Activated gamma-delta T cell (primary cell): ENCODE measurements around the gene ADARB1.

ENCODE experiments used
- DNase-seq: peaks from one replicate; lab custom pipeline; 2025; lab: John Stamatoyannopoulos, UW

Gene ADARB1

GRCh38 chr21:45204395-45204794 lies 130.0 kb downstream of the ADARB1 start:
- no peak for DNase-seq

GRCh38 chr21:45207839-45208626 lies 133.7 kb downstream of the ADARB1 start:
- no peak for DNase-seq

- DNase-seq, result no peak
These were observed 134.2 kb downstream of the ADARB1 start for GRCh38 chr21:45208627-45208951.

GRCh38 chr21:45209046-45209445 lies 134.7 kb downstream of the ADARB1 start:
- no peak for DNase-seq

DNA sequence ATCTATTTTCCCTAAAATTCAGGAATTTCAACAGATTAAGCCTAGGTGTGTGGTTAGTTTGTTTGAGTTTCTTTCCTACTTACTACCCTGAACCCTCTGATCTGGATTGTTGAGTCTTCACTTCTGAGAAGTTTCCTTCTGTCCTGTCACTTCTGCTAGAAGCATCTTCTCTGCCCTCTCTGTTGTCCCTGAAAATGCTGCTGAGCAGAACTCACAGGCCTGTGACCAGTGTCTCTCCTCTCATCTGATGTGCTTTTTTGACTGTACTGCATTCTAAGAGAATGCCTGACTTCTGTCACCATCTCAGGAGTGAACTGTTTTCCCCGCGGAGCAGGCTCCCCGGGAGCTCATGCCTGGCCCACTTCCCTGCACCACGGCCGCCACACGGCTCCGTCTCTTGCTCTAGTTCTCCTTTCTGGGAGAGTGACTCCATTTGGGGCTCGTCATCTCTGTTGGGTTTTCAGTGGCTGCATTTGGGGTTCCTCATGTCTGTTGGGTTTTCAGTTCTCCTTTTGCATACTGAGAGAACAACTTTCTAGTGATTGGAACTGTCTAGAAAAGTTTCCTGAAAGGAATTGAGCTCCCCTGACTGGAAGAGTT lies 135.4 kb downstream of the ADARB1 start:
- no peak for DNase-seq

GRCh38 chr21:45210461-45210983 lies 136.1 kb downstream of the ADARB1 start:
- DNase-seq, result no peak

GRCh38 chr21:45211661-45212060 lies 137.3 kb downstream of the ADARB1 start:
- DNase-seq, result no peak

GRCh38 chr21:45213392-45213791 lies 139.0 kb downstream of the ADARB1 start:
- DNase-seq, result no peak

- DNase-seq, result no peak
These were observed 140.8 kb downstream of the ADARB1 start for GRCh38 chr21:45215213-45215612.

- no peak for DNase-seq
These were observed 142.6 kb downstream of the ADARB1 start for GRCh38 chr21:45217010-45217409.

GRCh38 chr21:45219517-45219916 lies 145.1 kb downstream of the ADARB1 start:
- no peak for DNase-seq

DNA sequence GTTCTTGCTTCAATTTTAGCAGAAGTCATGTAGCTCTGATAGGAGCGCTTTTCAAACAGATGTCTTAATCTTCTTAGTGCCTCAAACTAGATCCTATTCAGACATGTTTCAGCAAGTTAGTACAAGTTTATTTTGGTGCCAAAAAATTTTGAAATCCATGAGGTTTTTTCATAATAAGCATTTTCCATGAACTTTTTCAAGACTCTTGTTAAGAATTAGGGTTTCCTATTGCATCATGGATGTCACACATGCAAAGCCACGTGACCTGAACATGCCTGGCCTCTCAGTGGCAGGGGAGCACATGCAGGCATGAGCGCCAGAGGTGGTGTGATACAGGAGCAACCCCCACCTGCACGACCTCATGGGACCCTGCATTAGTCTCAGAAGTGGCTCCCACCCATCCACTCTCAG lies 145.7 kb downstream of the ADARB1 start:
- no peak for DNase-seq

DNA sequence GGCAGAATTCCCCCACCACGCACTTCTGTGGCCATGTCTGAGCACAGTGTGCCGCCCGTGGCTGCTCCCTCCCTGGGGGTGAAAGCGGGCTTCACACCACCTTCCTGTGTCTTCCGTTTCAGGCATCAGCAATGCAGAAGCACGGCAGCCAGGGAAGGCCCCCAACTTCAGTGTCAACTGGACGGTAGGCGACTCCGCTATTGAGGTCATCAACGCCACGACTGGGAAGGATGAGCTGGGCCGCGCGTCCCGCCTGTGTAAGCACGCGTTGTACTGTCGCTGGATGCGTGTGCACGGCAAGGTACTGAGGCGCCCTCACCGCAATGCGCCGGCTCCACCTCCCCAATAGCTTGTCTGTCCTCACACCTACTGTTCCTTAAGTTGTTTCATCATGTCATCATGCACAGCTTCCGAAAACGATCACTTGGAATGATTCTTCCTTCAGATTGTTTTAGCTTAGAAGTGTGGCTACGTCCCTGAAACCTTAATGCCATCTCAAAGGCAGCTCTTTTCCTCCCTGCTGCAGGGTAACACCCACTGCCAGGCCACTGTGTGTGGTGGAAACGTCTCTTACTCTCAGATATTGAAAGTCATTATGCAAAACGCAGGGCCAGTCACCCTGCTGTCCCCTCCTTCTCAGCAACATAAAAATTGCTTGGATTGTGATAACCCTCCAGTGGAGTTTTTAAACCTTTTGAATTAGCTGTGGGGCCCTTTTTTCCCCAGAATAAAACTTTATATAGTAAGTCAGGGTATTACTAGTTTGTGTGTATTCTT lies 146.5 kb downstream of the ADARB1 start:
- DNase-seq, result no peak

DNA sequence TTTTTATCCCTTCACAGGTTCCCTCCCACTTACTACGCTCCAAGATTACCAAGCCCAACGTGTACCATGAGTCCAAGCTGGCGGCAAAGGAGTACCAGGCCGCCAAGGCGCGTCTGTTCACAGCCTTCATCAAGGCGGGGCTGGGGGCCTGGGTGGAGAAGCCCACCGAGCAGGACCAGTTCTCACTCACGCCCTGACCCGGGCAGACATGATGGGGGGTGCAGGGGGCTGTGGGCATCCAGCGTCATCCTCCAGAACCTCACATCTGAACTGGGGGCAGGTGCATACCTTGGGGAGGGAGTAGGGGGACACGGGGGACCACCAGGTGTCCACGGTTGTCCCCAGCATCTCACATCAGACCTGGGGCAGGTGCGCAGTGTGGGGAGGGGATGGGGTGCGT lies 147.6 kb downstream of the ADARB1 start:
- DNase-seq, result no peak

DNA sequence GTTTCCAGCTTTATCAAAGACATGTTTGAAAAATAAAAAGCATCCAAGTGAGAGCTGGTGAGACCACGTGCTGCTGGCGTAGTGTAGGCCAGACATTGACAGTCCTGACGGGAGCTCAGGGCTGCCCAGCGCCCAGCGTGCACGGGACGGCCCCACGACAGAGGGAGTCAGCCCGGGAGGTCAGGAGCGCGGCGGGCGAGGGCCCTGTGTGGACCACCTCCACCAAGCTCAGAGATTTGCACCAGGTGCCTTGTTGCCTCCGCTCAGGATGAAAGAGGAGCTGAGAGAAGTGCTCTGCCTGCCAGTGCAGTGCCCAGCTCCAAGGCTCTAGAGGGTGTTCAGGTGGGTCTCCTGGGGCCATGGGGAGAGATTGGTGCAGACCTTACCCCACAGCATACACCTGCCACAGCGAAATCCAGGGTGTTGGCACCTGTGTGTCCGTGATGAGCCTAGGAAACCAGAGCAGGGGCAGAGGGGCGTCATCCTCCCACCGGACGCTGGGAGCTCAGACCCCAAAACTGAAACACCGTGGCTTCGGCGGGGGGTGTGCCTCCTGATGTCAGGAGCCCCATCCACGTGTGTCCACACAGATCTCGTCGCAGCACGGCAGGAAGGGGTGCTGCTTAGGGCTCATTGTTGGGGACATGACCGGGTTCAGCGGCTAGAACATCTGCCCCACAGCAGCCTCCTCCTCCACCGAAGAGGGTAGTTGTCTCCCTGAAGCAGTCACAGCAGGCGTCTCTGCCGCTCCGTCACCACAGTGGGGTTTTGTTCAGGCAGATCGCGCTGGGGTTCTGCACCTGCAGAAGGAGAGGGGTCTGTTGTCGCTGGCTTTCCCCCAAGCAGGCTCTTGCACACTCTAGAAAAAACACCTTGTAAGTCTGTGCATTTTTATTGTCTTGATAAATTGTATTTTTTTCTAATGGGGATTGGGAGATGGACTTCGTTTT lies 149.1 kb downstream of the ADARB1 start:
- no peak for DNase-seq

DNA sequence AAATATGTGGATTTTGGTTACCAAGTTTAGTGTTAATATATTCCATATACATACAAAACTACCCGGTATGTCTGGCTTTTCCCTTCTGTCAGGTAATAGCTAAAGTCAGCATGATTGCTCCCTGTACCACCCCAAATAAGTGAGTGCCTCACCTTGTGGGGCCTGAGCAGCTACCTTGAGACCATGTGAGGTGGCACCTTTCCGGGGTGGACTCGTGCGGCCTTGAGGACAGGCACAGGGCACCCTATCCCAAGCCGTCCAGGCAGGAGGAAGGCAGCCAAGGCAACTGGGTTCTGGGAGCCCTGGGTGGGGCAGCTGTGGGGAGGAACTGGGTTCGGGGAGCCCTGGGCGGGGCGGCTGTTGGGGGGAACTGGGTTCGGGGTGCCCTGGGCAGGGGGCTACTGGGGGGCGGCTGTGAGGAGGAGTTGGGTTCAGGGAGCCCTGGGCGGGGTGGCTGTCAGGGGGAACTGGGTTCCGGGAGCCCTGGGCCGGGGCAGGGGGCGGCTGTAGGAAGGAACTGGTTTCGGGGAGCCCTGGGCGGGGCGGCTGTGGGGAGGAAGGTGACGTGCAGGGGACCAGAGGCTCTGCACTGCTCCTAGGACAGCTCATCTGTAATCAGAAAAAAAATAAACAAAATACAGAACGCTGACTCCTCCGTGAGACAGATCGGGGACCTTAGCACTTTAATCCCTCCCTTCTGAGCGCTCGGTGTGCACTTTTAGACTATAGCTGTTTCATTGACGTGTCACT lies 150.0 kb downstream of the ADARB1 start:
- peak; percentile 44 for DNase-seq

DNA sequence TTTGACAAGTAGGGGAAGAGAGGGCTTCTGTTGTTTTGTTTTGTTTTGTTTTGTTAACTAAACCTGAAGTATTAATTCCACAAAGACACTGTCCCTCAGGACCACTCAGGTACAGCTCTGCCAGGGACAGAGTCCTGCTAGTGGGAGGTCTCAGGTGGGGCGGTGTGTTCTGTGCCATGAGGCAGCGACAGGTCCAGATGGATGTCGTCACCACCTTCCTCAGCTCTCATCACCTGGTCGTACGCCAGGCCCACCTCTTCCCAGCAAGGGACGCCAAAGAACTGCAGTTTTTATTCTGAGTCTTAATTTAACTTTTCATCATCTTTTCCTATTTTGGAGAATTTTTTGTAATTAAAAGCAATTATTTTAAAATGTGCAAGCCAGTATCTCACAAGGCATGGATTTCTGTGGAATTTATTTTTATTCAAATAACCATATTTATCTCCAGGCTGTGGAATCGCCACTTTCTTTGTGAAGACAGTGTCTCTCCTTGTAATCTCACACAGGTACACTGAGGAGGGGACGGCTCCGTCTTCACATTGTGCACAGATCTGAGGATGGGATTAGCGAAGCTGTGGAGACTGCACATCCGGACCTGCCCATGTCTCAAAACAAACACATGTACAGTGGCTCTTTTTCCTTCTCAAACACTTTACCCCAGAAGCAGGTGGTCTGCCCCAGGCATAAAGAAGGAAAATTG lies 150.8 kb downstream of the ADARB1 start:
- DNase-seq, result no peak

DNA sequence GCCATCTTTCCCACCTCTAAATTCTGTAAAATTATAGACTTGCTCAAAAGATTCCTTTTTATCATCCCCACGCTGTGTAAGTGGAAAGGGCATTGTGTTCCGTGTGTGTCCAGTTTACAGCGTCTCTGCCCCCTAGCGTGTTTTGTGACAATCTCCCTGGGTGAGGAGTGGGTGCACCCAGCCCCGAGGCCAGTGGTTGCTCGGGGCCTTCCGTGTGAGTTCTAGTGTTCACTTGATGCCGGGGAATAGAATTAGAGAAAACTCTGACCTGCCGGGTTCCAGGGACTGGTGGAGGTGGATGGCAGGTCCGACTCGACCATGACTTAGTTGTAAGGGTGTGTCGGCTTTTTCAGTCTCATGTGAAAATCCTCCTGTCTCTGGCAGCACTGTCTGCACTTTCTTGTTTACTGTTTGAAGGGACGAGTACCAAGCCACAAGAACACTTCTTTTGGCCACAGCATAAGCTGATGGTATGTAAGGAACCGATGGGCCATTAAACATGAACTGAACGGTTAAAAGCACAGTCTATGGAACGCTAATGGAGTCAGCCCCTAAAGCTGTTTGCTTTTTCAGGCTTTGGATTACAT lies 151.5 kb downstream of the ADARB1 start:
- no peak for DNase-seq

- no peak for DNase-seq
These were observed 152.4 kb downstream of the ADARB1 start for GRCh38 chr21:45226540-45227326.
